ENCODE measurements around the gene GNPAT.

Gene GNPAT

DNA sequence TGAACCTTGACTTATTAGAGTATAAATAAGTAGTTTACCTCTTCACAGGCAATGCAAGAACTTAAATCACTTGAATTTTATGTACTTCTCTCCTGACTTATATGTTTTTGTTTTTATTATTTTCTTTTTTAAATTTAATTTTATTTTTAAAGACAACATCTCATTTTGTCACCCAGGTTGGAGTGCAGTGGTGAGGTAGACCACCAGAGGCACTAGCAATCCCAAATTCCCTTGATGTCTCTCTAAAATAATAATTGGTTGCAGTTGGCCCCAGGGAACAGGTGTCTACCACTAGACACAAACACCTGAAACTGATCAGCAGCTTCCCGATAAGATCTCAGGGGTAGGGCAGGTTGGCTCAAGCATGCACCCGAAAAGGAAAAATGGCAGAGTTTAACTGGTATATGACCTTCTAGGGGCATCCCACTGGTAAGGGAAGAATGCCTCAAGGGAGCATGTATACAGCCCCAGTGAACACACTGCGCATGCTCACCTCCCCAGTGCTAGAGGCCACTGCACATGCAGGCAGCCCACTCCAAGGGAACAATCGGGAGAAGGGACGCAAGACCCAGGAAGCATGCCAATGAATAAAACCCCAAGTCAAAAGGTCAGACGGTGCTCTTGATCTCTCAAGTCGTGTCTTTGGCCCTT lies 82.0 kb downstream of the GNPAT start:
- DNase-seq, result no peak

DNA sequence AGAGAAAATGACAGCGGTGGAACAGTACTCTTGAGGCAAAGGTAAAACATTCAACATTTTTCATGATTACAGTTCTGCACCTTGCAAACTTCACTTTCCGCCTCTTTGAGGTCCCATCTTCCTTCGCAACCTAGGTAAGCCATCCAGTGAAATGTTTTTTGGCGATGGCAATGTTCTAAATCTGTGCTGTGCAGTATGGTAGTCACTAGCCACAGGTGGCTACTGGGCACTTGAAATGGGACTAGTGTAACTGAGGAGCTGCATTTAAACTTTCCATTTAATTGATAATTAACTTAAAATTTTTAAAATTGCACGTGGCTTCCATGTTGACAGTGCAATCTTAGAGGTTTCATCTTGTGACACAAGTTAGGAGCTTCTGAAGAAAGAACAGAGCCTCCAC lies 83.6 kb downstream of the GNPAT start:
- no peak for DNase-seq

DNA sequence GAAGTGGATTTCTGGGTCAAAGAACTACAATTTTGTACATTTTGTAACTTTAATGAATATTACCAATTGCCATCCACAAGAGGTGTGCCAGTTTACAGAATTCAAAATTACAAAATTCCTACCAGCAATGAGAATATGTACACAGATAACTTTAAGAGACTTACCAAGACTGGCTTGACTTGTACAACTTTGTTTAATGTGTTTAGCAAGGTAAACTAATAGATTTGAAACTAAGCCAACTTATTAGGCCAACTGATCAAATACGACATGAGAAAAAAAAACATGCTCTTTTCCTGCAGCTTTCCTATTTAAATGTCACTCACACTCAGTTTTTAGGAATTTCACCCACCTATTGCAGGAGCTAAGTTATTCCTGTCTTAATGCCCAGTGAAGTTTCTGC lies 85.2 kb downstream of the GNPAT start:
- DNase-seq, result no peak
